Right forelimb (tissue), 1 donor: ENCODE results near the gene KLK7.
"Not testable (repeated sequence)": the region's sequence is repeated elsewhere in the genome, so short reads cannot be mapped to it uniquely, and the experiment has no call there.

Source experiments
- DNase-seq: peaks from one replicate; pipeline ENCODE4 v3.0.0-alpha.2; 2018

The KLK7 gene

DNA sequence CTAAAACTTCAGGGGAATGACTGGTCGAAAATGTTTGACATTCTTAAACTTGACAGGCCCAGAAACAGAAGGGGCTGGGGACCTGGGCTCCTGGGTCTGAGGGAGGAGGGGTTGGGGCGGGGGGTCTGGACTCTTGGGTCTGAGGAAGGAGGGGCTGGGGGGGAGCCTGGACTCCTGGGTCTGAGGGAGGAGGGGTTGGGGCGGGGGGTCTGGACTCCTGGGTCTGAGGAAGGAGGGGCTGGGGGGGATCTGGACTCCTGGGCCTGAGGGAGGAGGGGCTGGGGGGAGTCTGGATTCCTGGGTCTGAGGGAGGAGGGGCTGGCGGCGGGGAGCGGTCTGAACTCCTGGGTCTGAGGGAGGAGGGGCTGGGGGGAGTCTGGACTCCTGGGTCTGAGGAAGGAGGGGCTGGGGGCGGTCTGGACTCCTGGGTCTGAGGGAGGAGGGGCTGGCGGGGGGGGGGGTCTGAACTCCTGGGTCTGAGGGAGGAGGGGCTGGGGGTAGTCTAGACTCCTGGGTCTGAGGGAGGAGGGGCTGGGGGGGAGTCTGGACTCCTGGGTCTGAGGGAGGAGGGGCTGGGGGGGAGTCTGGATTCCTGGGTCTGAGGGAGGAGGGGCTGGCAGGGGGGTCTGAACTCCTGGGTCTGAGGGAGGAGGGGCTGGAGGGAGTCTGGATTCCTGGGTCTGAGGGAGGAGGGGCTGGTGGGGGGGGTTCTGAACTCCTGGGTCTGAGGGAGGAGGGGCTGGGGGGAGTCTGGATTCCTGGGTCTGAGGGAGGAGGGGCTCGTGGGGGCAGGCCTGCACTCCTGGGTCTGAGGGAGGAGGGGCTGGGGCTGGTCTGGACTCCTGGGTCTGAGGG lies 8.8 kb downstream of the KLK7 start:
- DNase-seq = no peak

DNA sequence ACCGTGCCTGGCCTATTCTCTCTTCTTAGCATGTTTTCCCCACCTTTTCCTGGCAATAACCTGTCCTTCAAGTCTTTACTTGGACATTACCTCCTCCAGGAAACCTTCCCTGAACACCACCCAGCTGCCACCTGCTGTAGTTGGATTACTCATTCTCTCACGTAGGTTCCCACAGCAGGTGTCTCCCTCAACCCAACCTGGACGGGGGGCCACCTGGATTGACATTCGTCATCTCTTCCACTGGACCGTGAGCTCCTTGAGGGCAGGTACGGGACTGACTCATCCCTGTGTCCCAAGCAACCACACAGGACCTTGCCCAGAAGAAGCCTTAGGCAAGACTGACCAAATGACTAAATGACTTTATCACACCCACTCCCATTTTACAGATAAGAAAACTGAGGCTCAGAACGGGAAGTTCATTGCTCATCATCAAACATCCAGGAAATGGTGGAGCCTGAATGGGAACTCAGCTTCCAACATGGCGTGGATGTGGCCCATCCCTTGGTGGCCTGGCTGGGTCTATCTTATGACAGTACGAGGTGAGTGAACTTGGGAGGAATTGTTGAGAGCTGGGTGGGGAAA lies 10.8 kb downstream of the KLK7 start:
- DNase-seq = no peak

GRCh38 chr19:50969810-50970209 lies 13.9 kb downstream of the KLK7 start:
- DNase-seq = not testable (repeated sequence)

DNA sequence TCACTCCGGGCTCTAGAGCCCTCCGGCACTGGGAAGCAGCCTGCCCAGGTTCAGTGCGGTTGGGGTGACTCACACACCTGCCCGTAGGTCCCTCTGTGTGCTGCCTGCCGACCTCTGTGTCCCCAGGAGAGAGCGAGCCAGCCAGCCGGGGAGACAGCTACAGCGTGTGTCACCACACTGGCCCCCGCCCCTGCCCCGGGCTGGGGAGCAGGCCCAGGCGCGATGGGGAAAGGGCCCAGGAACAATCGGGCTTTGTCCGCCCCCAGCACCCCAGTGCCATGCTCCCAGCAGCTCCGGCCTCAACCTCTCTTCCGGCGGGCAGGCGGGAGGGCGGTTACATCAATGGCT lies 14.3 kb downstream of the KLK7 start, which contains the start of gene KLK6:
KLK6 (minus strand) TSS at position 179 of the 348 bp plus-strand sequence. CDS start 1,487 bp downstream, outside the sequence.
- no peak for DNase-seq

GRCh38 chr19:50968716-50969412 lies 14.9 kb downstream of the KLK7 start:
- no peak for DNase-seq

GRCh38 chr19:50967929-50968715 lies 15.6 kb downstream of the KLK7 start:
- DNase-seq = no peak

DNA sequence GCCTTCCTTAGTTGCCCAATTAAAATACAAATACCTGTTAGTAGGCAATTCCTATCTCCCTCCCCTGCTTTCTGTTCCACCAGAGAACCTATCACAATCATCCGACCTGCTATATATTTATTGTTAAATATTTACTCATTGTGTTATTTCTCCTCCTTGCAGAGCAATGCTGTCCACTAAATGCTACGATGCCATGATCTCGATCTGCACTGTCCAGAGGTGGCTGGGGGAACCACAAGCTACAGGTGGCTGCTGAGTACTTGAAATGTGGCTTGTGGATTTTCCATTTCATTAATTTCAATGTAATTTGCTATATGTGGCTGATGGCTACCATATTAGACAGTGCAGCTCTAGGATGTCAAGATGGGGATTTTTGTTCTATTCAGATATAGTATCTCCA lies 19.5 kb downstream of the KLK7 start:
- no peak for DNase-seq

DNA sequence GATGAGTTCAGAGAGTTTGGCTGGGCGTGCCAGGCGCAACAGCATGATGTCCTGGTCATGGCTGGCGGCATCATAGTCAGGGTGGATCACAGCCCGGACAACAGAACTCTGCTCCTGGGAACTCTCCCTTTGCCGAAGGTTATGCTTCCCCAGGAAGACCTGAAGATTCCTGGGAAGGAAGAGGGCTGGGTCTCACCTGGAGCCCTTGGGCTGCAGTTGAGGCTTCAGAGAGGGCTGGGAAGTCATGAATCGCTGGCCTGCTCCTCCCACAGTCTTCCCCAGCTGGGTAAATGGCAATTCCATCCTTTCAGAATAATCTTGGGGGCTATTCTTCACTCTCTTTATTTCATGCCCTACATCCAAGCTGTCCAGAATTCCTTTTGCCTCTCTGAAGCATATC lies 20.3 kb downstream of the KLK7 start:
- DNase-seq = no peak

- DNase-seq = no peak
Observed at GRCh38 chr19:50962245-50962644, 21.5 kb downstream of the KLK7 start.

DNA sequence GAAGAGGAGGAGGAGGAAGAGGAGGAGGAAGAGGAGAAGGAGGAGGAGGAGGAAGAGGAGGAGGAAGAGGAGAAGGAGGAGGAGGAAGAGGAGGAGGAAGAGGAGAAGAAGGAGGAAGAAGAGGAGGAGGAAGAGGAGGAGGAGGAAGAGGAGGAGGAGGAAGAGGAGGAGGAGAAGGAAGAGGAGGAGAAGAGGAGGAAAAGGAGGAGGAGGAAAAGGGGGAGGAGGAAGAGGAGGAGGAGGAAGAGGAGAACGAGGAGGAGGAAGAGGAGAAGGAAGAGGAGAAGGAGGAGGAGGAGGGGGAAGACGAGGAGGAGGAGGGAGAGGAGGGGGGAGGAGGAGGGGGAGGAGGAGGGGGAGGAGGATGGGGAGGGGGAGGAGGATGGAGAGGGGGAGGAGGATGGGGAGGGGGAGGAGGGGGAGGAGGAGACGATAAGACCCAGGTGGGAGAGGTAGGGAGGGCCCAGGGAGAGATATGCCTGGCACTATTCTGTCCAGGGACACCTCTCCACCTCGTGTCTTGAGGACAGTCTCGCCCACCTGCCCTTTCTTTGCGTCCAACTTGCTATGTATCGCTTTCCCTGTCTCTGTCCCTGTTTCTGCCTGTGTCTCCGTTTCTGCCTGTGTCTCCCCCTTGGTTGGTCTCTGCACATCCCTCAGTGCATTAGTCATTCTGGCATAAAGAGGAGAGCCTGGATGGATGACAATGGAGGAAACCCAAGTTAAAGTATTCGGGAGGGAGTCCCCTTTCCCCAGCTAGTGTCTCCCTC lies 23.8 kb downstream of the KLK7 start:
- no peak for DNase-seq

DNA sequence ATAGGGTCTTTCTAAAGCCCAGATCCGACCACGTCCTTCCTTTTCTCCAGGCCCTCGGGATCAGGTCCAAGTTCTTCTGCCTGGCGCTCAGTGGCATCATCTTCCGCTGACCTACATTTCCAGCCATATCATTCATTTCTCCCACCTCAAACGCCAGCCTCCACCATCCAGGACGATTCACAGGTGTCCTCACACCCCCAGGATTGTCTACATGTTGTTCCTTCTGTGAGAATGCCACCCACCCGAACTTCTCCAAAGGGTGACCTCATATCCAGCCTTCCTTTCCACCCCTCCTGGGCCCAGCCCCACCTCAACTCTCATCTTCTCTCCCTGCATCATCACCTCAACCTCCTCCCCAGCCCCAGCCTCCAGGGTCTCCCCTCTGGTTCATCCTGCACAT lies 26.1 kb downstream of the KLK7 start:
- DNase-seq = no peak

GRCh38 chr19:50952910-50953309 lies 30.8 kb downstream of the KLK7 start, which contains the start of gene KLK5:
TSS of gene KLK5 (minus strand) at chr19:50953038. CDS start at chr19:50952657, 381 bp downstream.
- DNase-seq = no peak

GRCh38 chr19:50949861-50950260 lies 33.9 kb downstream of the KLK7 start:
- DNase-seq = no peak

DNA sequence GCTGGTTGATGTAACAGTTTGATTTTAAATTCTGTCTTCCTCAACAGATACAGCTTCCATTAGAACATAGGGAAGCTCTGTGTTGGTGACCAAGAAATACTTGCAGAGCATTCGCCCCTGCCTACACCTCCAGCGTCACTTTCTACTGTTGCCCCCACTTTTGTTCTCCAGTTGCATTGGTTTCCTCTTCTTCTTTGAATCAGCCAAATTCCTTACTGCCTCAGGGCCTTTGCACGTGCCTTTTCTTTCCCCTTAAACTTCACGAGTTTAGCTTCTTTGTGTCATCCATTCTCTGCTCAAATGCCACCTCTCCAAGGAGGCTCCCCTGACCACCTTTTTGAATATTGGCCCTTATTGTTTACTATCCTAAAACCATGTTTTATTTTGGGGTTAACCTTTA lies 36.6 kb downstream of the KLK7 start:
- no peak for DNase-seq

DNA sequence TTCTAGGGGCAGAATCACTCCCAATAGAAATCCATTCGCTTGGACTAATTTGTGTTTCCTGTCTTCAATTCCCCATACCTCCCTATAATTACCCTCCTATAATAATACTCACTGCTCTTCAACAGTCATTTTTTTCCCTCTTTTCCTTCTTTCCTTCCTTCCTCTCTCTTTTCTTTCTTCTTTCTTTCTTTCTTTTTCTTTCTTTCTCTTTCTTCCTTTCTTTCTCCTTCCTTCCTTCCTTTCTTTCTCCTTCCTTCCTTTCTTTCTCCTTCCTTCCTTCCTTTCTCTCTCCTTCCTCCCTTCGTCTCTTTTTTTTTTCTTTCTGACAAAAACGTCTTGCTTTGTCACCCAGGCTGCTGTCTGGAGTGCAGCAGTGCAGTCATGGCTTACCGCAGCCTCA lies 38.9 kb downstream of the KLK7 start:
- no peak for DNase-seq

GRCh38 chr19:50943074-50943828 lies 40.5 kb downstream of the KLK7 start:
- DNase-seq = no peak

GRCh38 chr19:50939596-50939995 lies 44.1 kb downstream of the KLK7 start:
- DNase-seq = no peak

GRCh38 chr19:50933640-50934039 lies 50.1 kb downstream of the KLK7 start:
- DNase-seq = no peak

- DNase-seq = no peak
Observed at GRCh38 chr19:50932690-50933083, 51.0 kb downstream of the KLK7 start.

GRCh38 chr19:50932018-50932689 lies 51.6 kb downstream of the KLK7 start:
- no peak for DNase-seq

DNA sequence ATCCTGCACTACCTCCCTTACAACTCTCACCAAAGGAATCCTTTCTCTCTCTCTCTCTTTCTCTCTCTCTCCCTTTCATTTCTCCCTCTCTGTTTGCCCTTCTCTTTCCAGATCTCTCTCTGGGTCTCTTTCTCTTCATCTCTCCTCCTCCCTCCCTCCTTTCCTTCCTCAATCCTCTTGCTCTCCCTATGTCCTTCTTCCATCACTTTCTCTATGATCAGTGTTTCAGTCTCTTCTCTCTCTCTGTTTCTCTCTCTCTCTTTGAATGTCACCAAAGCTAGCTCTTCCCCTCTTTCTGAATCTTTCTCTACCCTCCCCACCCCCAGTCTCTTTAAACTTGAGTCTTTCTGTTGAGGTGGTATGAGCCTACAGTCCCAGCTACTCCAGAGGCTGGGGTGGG lies 52.7 kb downstream of the KLK7 start:
- no peak for DNase-seq
